Cardiac fibroblast (primary cell): ENCODE data around the gene ZDHHC16.

Source experiments
- DNase-seq, 2 donors: peaks; one replicate each; pipeline versions ENCODE4 v3.0.0 to v3.0.0-alpha.2; 2010; ENCODE audit warnings: low read depth in 2 of 2
- H3K4me3 ChIP-seq, 2 donors: replicated peaks in 1 of 2; 1 replicate in 1 of 2; 2 replicates in 1 of 2; pipeline ENCODE4 v1.5.1; 2011; ENCODE audit warnings: low read depth in 2 of 2, low read length in 2 of 2, mild to moderate bottlenecking in 2 of 2, moderate library complexity in 1 of 2
- CTCF ChIP-seq: IDR thresholded peaks from one replicate; pipeline ENCODE4 v1.5.1; 2011; ENCODE audit warnings: low read depth, mild to moderate bottlenecking, low read length, inconsistent platforms

Gene ZDHHC16

GRCh38 chr10:97425964-97426775, 19.8 kb upstream of the ZDHHC16 start, which contains the start of gene PGAM1:
PGAM1 (plus strand) TSS chr10:97426191; CDS start chr10:97426308, 117 bp downstream.
- peak; percentile 96 to 98 for DNase-seq
- H3K4me3 ChIP-seq = peak within 1 kb of the TSS; percentile 76 to 92
- TF ChIP-seq CTCF = peak; percentile 63

- TF ChIP-seq CTCF = no peak
- peak in 1 of 2 donors; percentile 37 for DNase-seq
Observed at GRCh38 chr10:97426776-97427570, 19.0 kb upstream of the ZDHHC16 start.

GRCh38 chr10:97427571-97428179, 18.3 kb upstream of the ZDHHC16 start:
- TF ChIP-seq CTCF = no peak
- peak; percentile 33 to 48 for DNase-seq
- H3K4me3 ChIP-seq = peak overlapping the region; percentile 76 to 92

More at GRCh38 chr10:97426776-97427570, 19.0 kb upstream of the ZDHHC16 start:
- peak overlapping the region; percentile 76 to 92 for H3K4me3 ChIP-seq

- peak in 1 of 2 donors; percentile 44 for DNase-seq
- no peak for TF ChIP-seq CTCF
- H3K4me3 ChIP-seq = peak overlapping the region in 1 of 2 donors; percentile 92
Observed at GRCh38 chr10:97428572-97428981, 17.4 kb upstream of the ZDHHC16 start.

GRCh38 chr10:97434055-97434454, 11.9 kb upstream of the ZDHHC16 start:
- H3K4me3 ChIP-seq = no peak overlapping the region
- DNase-seq = no peak
- TF ChIP-seq CTCF = no peak

GRCh38 chr10:97434557-97434956, 11.4 kb upstream of the ZDHHC16 start:
- no peak for TF ChIP-seq CTCF
- H3K4me3 ChIP-seq = no peak overlapping the region
- no peak for DNase-seq
